SU-DHL-6 (cell line): ENCODE data around the gene PDE7B.

Experiments
- H2AFZ ChIP-seq: fragments of 200-600 bp; sonication (generic); 2 replicates; pipeline ENCODE4 v1.6.1; 2014; ENCODE audit warnings: low read depth, mild to moderate bottlenecking, moderate library complexity, mixed read lengths, antibody characterized with exemption, low read length; ENCODE audit not compliant: severe bottlenecking
- H3F3A ChIP-seq: fragments of 200-600 bp; shearing (Covaris generic); 2 replicates; pipeline ENCODE4 v1.6.0; 2016; ENCODE audit warnings: antibody characterized with exemption, mild to moderate bottlenecking; ENCODE audit not compliant: insufficient read depth
- H3K27ac ChIP-seq: fragments of 200-600 bp; sonication (generic); 2 replicates; pipeline ENCODE4 v1.5.1; 2016; ENCODE audit warnings: low read depth, mild to moderate bottlenecking, low read length, moderate library complexity, mixed read lengths
- H3K27me3 ChIP-seq: fragments of 200-600 bp; sonication (generic), shearing (Covaris generic); 2 replicates; pipeline ENCODE4 v1.6.0; 2014; ENCODE audit warnings: mild to moderate bottlenecking, low read length
- H3K36me3 ChIP-seq: fragments of 200-600 bp; sonication (generic); 2 replicates; pipeline ENCODE4 v1.6.1; 2014; ENCODE audit warnings: mild to moderate bottlenecking, low read length, mixed read lengths
- H3K4me2 ChIP-seq: fragments of 300-600, 200-600 bp; shearing (Covaris generic), sonication (generic); 2 replicates; pipeline ENCODE4 v1.6.0; 2014; ENCODE audit warnings: low read length, low read depth, mild to moderate bottlenecking; ENCODE audit not compliant: poor library complexity, severe bottlenecking
- H3K4me3 ChIP-seq: fragments of 200-600 bp; sonication (generic); 2 replicates; pipeline ENCODE4 v1.5.1; 2014; ENCODE audit warnings: antibody characterized with exemption, low read length, mild to moderate bottlenecking, mixed read lengths; ENCODE audit not compliant: insufficient read depth, poor library complexity, severe bottlenecking
- H3K79me2 ChIP-seq: fragments of 200-600 bp; sonication (generic); 2 replicates; pipeline ENCODE4 v1.6.1; 2014; ENCODE audit warnings: mild to moderate bottlenecking, low read length, moderate library complexity; ENCODE audit not compliant: insufficient read depth
- H3K9ac ChIP-seq: fragments of 200-600 bp; sonication (generic); 2 replicates; pipeline ENCODE4 v1.7.0; 2014; ENCODE audit warnings: mild to moderate bottlenecking, low read length
- H3K9me2 ChIP-seq: fragments of 200-600 bp; sonication (generic); replicated peaks from 2 replicates; pipeline ENCODE4 v1.6.1; 2014; ENCODE audit warnings: low read length; ENCODE audit not compliant: insufficient read depth
- H3K9me3 ChIP-seq: fragments of 200-600 bp; sonication (generic); 2 replicates; pipeline ENCODE4 v1.6.1; 2014; ENCODE audit warnings: low read length, mixed read lengths; ENCODE audit not compliant: insufficient read depth
- H4K20me1 ChIP-seq: fragments of 200-600 bp; sonication (generic); 2 replicates; pipeline ENCODE4 v1.6.1; 2014; ENCODE audit warnings: low read depth, mild to moderate bottlenecking, antibody characterized with exemption, low read length, moderate library complexity, mixed read lengths
- EZH2phosphoT487 ChIP-seq: fragments of 200-600 bp; sonication (generic), shearing (Covaris generic); conservative IDR thresholded peaks from 2 replicates; pipeline ENCODE4 v1.6.1; 2018; ENCODE audit warnings: mild to moderate bottlenecking, antibody characterized with exemption, low read length, moderate library complexity, mixed read lengths
- TF ChIP-seq, protein P1 (sequence below): fragments of 200-600 bp; sonication (generic); IDR thresholded peaks from one replicate; pipeline ENCODE4 v1.5.1; 2017; ENCODE audit warnings: antibody characterized with exemption, mild to moderate bottlenecking, low read length, moderate library complexity; ENCODE audit not compliant: insufficient read depth, poor library complexity, severe bottlenecking

The PDE7B gene

DNA sequence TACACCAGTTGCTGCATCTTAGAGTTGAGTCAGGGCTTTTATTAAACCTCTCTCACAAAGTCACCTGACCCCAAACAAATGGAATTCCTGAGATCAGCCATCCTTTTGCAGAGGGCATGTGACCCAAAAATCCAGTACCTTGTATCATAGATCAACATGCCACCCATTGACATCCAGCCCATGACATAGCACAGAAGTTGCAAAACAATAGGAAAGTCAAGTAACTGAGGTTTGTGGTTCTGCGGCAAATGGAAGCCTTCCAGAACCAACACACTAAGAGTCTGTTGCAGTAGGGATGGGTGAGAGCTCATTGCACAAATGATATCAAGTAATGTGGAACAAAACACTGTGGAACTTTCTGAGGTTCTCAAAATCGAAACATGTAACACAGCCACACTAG lies 111.2 kb downstream of the PDE7B start:
- H3K9me2 ChIP-seq = no peaks in the 10 kb centered on the region
- H4K20me1 ChIP-seq = no peaks in the 10 kb centered on the region
- TF ChIP-seq EZH2phosphoT487 = no peak
- TF ChIP-seq, protein P1, sequence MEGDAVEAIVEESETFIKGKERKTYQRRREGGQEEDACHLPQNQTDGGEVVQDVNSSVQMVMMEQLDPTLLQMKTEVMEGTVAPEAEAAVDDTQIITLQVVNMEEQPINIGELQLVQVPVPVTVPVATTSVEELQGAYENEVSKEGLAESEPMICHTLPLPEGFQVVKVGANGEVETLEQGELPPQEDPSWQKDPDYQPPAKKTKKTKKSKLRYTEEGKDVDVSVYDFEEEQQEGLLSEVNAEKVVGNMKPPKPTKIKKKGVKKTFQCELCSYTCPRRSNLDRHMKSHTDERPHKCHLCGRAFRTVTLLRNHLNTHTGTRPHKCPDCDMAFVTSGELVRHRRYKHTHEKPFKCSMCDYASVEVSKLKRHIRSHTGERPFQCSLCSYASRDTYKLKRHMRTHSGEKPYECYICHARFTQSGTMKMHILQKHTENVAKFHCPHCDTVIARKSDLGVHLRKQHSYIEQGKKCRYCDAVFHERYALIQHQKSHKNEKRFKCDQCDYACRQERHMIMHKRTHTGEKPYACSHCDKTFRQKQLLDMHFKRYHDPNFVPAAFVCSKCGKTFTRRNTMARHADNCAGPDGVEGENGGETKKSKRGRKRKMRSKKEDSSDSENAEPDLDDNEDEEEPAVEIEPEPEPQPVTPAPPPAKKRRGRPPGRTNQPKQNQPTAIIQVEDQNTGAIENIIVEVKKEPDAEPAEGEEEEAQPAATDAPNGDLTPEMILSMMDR = no peak
- H3F3A ChIP-seq = no peaks in the 10 kb centered on the region
- H3K4me3 ChIP-seq = no peak overlapping the region
- no peaks in the 10 kb centered on the region for H3K36me3 ChIP-seq
- no peak overlapping the region for H3K4me2 ChIP-seq
- H3K79me2 ChIP-seq = no peaks in the 10 kb centered on the region
- no peaks in the 10 kb centered on the region for H3K9me3 ChIP-seq
- H3K27me3 ChIP-seq = no peaks in the 10 kb centered on the region
- no peak overlapping the region for H3K27ac ChIP-seq
- H2AFZ ChIP-seq = no peak overlapping the region
- H3K9ac ChIP-seq = no peak overlapping the region

DNA sequence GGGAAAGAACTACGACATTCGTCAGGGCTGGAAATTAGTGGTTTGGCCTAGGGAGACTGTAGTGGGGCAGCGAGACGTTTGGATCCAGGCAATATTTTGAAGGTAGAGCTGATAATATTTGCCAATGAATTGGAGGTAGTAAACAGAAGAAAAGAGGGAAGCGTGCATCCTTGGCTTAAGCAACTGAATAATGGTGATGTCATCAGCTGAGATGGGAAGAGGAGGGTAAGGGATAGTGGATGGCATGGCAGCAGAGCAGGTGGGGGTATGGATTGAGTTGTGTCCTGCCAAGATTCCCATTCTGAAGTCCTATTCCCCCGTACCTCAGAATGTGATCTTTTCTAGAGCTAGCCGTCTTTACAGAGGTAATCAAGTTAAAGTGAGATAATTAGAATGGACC lies 119.2 kb downstream of the PDE7B start:
- Histone ChIP-seq H3K27me3 (no peaks in the 10 kb centered on the region), H3K4me3 (no peak overlapping the region), H3K9me3 (no peaks in the 10 kb centered on the region), H3K36me3 (no peaks in the 10 kb centered on the region), H2AFZ (no peak overlapping the region), H3F3A (no peaks in the 10 kb centered on the region), H3K9ac (no peak overlapping the region), H4K20me1 (no peaks in the 10 kb centered on the region), H3K9me2 (no peaks in the 10 kb centered on the region), H3K4me2 (no peak overlapping the region), H3K27ac (no peak overlapping the region), H3K79me2 (no peaks in the 10 kb centered on the region)
- TF ChIP-seq, protein P1 = no peak
- no peak for TF ChIP-seq EZH2phosphoT487

DNA sequence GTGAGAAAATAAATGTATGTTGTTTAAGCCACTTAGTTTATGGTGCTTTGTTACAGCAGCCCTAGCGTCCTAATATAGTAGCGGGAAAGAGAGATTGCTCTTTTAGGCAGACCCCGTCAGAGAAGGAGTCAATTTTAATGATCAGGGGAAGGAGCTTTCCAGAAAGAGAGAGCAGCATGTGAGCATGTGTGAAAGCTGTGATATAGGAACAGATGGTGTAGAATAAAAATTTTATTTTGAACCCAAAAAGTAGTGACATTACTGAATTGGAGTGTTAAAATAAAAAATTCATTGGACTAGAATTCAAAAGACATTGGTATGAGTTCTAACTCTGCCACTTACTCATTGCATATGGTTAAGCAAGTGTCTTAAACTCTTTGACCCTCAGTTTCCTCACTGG lies 119.8 kb downstream of the PDE7B start:
- Histone ChIP-seq H3K4me3 (no peak overlapping the region), H3K4me2 (no peak overlapping the region), H3F3A (no peaks in the 10 kb centered on the region), H2AFZ (no peak overlapping the region), H3K79me2 (no peaks in the 10 kb centered on the region), H3K9me3 (no peaks in the 10 kb centered on the region), H3K27ac (no peak overlapping the region), H3K36me3 (no peaks in the 10 kb centered on the region), H3K9ac (no peak overlapping the region), H3K9me2 (no peaks in the 10 kb centered on the region), H3K27me3 (no peaks in the 10 kb centered on the region), H4K20me1 (no peaks in the 10 kb centered on the region)
- TF ChIP-seq, protein P1 = no peak
- no peak for TF ChIP-seq EZH2phosphoT487
